Ishikawa (cell line): Measurements from ENCODE around the gene SLC2A10.

Experiments used
- CEBPB ChIP-seq: IDR thresholded peaks from 2 replicates; pipeline ENCODE4 v1.6.1; 2012
- CREB1 ChIP-seq: IDR thresholded peaks from 2 replicates; pipeline ENCODE4 v1.6.1; 2012; ENCODE audit warnings: low read depth
- EGR1 ChIP-seq: IDR thresholded peaks from 2 replicates; pipeline ENCODE4 v1.6.1; 2012
- EP300 ChIP-seq: IDR thresholded peaks from 2 replicates; pipeline ENCODE4 v1.6.1; 2012; ENCODE audit warnings: borderline replicate concordance
- FOXM1 ChIP-seq: IDR thresholded peaks from 2 replicates; pipeline ENCODE4 v1.6.1; 2012; ENCODE audit warnings: low read depth, borderline replicate concordance
- MAX ChIP-seq: IDR thresholded peaks from 2 replicates; pipeline ENCODE4 v1.6.1; 2012
- NFIC ChIP-seq: IDR thresholded peaks from 2 replicates; pipeline ENCODE4 v1.6.1; 2012
- RAD21 ChIP-seq: IDR thresholded peaks from 2 replicates; pipeline ENCODE4 v1.6.1; 2012; ENCODE audit warnings: low read depth
- REST ChIP-seq: IDR thresholded peaks from 2 replicates; pipeline ENCODE4 v1.6.1; 2012; ENCODE audit warnings: low read depth, mild to moderate bottlenecking
- TAF1 ChIP-seq: IDR thresholded peaks from 2 replicates; pipeline ENCODE4 v1.6.1; 2012; ENCODE audit warnings: low read depth, mild to moderate bottlenecking
- TCF12 ChIP-seq: IDR thresholded peaks from 2 replicates; pipeline ENCODE4 v1.6.1; 2012; ENCODE audit warnings: low read depth
- TEAD4 ChIP-seq: IDR thresholded peaks from 2 replicates; pipeline ENCODE4 v1.6.1; 2012
- USF1 ChIP-seq: IDR thresholded peaks from 2 replicates; pipeline ENCODE4 v1.6.1; 2012
- YY1 ChIP-seq: IDR thresholded peaks from 2 replicates; pipeline ENCODE4 v1.6.1; 2012; ENCODE audit warnings: low read depth
- ZBTB7A ChIP-seq: IDR thresholded peaks from 2 replicates; pipeline ENCODE4 v1.6.1; 2012; ENCODE audit warnings: low read depth

SLC2A10 gene

GRCh38 chr20:46709055-46709458 lies 392 bp upstream of the SLC2A10 start:
- TF ChIP-seq MAX (no peak), NFIC (no peak), EGR1 (no peak), CREB1 (no peak), USF1 (no peak), TCF12 (no peak), TEAD4 (no peak), EP300 (no peak)

- TF ChIP-seq TEAD4 (no peak), TCF12 (no peak), CREB1 (no peak), EGR1 (no peak)
Measured at GRCh38 chr20:46710153-46710913, 884 bp downstream of the SLC2A10 start.

GRCh38 chr20:46712056-46712636 lies 2.7 kb downstream of the SLC2A10 start:
- TF ChIP-seq EP300, result no peak
- TF ChIP-seq CREB1, result no peak
- no peak for TF ChIP-seq EGR1
- TF ChIP-seq CEBPB, result no peak
- no peak for TF ChIP-seq TEAD4
- no peak for TF ChIP-seq NFIC

GRCh38 chr20:46713957-46714834 lies 4.7 kb downstream of the SLC2A10 start:
- TF ChIP-seq MAX (no peak), YY1 (no peak)

GRCh38 chr20:46715292-46715756 lies 5.9 kb downstream of the SLC2A10 start:
- TF ChIP-seq EGR1, result no peak

GRCh38 chr20:46717818-46718541 lies 8.5 kb downstream of the SLC2A10 start:
- TF ChIP-seq TAF1 (no peak), NFIC (no peak), ZBTB7A (no peak), USF1 (no peak), EP300 (no peak), CREB1 (no peak), EGR1 (no peak), REST (no peak), YY1 (no peak), TCF12 (no peak), RAD21 (no peak), TEAD4 (no peak), FOXM1 (no peak), CEBPB (no peak), MAX (no peak)

- TF ChIP-seq NFIC (no peak), CREB1 (no peak), TCF12 (no peak), ZBTB7A (no peak), REST (no peak), USF1 (no peak), FOXM1 (no peak), YY1 (no peak), TAF1 (no peak), MAX (no peak), EP300 (no peak), EGR1 (no peak), RAD21 (no peak), CEBPB (no peak), TEAD4 (no peak)
Measured at GRCh38 chr20:46720019-46720418, 10.6 kb downstream of the SLC2A10 start.
